Stimulated activated CD4-positive, alpha-beta T cell treated with anti-CD3 and anti-CD28 coated beads, Interleukin-1b, Interleukin-23, amount 100 ng/mL, for 24 hours (primary cell): ENCODE data around the gene CCM2.

Experiments
- DNase-seq, 4 experiments: peaks; one replicate each; pipeline ENCODE4 v3.0.0-alpha.2; 2020; ENCODE audit warnings: low read depth in 4 of 4, low spot score in 1 of 4

The CCM2 gene

DNA sequence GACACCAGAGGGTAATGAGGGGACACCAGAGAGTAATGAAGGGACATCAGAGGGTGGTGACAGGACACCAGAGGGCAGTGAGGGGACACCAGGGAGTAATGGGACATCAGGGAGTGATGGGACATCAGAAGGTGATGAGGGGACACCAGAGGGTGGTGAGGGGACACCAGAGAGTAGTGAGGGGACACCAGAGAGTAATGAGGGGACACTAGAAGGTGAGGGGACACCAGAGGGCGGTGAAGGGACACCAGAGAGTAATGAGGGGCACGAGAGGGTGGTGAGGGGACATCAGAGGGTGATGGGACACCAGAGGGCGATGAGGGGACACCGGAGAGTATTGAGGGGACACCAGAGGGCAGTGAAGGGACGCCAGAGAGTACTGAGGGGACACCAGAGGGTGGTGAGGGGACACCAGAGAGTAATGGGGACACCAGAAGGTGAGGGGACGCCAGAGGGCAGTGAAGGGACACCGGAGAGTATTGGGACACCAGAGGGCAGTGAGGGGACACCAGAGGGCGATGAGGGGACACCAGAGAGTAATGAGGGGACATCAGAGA, 78.2 kb downstream of the CCM2 start:
- no peak for DNase-seq

DNA sequence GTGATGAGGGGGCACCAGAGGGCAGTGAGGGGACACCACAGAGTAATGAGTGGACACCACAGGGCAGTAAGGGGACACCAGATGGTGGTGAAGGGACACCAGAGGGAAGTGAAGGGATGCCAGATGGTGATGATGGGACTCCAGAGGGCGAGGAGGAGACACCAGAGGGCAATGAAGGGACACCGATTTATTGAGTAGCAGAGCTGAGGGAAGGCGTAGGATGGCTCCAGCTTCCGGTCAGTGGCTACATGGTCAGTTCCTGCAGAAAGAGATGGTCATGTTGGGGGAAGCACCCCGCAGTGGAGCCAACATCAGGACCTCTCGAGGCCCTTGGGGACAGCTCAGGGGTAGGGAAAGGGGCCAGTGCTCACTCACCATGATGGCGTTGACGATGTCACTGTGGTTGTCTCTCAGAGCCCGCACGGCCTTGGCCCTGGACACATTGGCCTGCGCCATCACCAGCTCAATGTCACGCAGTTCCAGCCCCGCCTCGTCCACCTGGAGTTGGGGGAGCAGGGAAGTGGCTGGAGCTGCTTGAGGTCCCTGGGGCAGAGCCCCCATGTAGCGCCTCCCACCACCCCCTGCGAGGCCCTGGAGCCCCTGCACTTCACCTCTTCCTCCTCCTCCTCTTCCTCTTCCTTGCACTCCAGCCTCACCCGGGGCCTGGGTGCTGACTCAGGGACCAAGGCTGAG, 80.4 kb downstream of the CCM2 start:
- no peak for DNase-seq

DNA sequence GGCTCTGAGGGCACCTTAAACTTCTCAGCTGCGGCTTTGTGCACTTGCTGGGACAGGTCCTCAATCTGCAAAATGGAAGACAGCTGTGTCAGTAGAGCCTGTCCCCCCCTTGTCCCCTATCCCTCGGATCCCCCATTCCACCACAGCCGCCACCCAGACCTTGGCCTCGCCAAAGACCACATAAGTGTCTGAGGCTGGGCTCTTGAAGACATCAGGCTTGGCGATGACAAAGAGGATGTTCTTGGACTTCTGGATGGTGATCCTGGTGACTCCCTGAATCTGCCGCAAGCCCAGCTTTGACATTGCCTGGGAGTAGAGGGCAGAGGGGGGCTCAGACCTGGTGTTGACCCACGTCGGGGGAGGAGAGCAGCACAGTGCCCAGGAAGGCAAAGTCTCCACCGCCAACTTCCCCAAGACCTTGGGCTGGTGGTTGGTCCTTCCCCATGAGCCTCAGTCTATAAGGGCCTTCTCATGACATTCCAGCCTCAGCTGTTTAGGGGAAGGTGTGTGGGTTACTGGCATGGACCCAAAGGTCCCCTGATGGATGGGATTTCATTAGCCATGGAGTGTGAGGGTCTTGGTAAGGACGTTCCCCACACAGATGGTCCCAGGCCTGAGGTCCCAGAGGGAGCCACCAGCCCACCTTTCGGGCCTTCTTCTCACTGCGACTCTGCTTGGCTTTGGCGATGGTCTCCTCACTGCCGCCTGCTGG, 81.1 kb downstream of the CCM2 start:
- DNase-seq = no peak

DNA sequence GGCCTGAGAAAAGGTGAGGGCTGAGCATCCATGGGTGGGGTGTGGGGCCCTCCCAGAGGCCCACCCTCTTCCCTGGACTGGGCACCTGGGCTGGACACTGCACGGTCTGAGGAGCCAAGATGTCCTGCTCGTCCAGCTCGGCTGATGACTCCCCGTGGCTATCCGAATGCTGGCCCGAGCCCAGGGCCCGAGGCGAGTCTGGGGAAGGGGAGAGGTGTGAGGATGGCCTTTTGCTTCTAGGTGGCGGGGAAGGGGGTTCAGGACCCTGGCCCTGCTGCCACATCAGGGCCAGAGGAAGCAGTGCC, 81.6 kb downstream of the CCM2 start:
- no peak for DNase-seq

DNA sequence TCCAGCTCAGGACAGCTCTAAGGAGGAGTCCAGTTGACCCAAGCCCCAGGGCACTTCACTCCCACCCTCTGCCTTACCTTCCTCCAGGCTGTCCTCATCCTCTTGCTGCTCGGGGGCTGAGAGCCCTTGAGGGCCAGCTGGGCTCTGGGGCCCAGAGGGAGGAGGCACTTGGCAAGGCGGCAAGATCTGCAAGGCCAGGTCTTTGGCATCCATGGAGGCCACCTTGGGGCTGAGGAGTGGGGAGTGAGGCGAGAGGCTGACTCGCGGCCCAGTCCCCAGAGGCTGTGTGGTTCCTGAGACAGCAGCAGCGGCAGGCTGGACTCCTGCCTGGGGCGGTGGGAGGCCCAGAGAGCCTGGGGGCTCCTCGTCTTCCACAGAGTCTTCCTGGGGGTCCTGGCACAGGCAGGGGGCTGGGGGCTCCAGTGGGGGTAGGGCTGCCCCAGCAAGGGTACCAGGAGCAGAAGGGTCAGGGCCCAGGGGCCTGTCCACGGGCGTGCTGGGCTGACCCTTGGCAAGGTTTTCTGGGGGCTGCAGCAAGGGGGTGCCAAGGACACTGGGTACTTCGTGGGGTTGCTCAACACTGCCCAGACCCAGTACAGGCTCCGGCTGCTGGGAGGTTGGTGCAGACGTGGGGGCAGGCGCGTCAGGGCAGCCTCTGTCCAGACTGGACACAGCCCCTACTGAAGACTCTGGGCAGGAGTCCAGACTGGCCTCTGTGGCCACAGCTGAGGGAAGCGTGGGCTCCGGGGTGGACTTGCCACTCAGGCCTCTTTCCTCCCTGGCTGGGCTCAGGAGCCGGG, 82.2 kb downstream of the CCM2 start:
- DNase-seq = no peak

DNA sequence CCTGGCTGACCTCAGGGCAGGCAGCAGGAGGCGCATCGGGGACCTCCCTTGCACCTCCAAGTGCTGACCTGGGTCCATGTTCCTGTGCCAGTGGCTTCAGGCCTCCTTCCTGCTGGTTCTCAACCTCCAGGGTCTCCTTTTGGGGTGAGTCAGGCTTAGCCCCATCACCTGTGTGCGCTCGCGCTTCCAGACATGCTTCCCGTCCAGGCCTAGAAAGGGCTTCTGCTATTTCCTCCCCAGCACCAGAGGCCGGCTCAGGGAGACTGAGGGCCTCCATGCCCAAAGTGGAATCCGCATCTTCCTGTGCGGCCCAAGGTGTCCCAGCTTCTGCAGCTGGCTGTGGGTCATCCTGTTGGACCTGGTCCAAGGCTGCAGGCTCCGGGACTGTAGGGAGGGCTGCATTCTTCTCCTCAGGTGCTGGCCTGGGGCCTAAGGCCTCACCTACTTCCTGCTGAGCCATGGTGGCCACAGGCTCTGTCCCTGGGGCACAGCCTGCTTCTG, 82.9 kb downstream of the CCM2 start:
- DNase-seq = no peak

DNA sequence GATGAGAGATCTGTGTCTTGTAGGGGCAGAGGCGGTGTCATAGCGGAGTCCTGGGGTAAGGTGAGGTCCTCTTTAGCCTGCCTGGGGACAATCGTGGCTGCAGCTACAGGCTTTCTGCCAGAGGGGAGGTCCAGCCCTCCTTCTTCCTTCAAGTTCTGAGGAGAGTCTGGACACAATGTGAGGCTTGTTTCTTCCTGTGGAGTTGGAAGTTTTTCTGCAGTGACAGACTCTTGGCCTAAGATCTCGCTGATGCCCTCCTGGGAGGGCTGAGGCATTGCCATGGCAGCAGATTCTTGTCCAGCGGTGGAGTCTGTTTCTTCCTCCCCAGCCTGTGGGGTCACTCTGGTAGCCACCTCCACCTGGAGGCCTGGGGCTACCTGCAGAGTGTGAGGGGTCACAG, 84.3 kb downstream of the CCM2 start:
- no peak for DNase-seq

DNA sequence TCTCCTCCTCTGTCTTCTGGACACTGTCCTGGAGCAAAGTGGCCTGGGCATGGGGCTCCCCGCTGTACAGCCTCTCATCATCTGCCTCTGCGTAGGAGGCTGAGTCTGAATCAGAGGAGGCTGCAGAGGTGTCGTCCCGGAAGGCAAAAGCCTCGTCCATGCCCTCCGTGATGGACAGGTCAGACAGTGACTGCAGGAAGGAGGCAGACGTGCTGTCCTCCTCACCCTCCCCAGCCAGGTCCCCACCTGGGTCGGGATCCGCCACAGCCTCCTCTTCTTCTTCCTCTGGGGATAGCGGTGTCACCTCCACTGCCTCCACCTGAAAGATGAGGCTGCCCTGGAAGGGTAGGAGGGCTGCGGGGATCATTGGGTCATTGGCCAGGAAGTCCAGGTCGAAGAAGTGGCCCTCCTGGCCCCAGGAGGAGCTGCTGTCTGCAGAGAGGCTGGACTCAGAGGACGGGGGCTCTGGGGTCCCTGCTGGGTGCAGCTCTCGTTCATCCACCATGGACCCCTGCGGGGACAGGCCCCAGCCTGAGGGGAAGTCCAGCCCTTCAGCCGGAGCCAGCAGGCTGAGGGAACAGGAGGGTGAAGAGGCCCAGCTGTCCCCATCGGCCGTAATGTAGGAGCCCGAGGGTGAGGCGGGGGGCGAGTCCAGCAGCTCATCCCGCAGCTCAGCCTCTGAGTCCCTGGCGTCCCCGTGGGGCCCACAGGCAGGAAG, 85.1 kb downstream of the CCM2 start:
- DNase-seq = no peak

DNA sequence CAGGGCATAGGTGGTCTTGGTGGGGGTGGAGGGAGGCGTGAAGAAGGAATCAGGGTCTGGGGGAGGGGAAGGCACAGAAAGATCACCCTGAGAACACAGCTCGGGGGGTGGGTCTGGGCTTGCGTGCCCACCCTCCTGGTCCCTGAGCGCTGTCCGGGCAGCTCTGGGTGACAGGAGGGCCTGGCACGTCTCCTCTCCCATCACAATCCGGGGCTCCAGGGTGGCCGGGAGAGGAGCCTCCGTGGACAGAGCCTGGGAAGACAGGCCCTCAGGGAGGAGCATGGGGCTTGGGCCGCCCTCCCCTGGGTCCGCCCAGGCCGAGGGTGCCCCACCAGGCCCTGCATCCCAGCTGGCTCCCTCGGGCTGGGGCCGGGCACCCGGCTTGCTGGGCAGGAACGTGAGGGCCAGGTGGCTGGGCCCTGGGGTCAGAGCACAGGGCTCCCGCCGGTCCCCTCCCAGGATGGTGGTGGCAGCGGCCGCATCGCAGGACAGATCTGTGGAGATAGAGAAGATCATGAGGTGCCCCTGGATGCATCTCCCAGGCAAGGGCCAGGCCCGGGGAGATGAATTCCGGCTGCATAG, 85.7 kb downstream of the CCM2 start:
- no peak for DNase-seq

DNA sequence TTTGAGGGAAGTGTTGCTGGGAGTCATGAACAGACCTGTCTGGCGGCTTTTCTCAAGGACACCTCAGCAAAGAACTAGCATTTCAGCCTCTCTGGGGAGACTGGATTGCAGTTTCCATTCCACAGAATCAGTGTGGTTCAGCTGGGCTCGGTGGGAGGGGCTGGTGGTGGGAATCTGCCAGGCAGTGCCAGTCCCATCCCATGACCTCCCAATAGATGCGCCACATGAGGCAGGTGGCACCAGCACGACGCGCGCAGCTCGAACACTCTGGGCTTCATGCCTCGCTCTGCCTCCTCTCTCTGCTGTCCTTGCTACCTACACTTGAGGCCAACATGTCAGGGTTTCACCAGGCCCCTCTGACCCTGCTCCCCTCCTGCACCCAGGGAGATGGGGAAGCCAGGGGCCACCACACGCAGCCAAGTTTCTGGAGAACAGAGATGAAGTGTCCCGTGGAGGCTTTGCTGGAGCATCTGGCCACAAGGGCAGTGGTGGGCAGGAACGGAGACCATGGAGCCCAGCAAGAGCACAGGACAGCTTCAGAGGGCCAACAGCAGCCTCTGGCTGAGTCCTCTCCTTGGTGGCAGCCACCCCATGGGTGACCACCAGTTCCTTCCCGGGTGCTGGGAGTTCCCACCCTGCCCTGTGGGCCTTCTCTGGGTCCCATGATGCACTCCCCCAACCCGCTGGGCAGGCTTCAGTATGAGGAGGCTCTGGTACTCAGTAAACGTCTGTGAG, 86.5 kb downstream of the CCM2 start:
- no peak for DNase-seq

DNA sequence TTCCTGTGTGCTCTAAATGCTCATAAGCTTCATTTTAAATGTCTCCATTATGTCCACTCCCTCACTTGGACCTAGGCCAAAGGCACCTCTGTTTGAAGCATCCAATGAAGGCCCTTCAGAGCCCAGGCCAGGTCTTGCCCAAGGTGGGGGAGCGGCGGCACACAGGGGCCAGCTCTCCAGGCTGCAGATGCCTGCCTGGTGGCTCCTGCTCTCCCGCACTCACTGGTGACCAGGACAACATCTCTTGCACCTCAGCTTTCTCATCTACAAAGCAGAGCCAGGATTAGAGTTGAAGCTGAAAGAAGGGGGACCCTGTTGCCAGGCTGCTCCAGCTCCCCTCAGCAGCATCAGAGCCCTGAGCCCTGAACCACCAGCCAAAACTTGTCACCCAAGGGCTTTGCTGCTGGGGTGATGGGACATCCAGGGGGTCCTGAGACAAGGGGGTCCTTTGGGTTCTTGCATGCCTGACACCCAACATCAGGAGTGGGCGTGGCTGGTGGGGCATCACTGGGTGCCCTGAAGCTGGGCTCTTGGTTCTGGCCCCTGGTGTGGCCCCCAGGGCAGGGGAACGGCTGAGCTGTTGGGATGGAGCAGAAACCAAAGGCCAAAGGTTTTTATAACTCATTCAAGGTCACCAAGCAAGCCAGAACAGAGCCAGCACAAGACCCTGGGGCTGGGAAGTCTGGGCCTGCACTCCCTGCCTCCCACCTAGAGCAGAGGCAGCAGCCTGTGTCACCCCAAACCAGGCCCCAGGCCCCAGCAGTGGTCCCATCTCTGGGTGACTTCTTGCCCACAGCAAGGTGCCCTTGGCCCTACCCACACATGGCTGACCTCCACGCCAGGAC, 87.5 kb downstream of the CCM2 start:
- no peak for DNase-seq

DNA sequence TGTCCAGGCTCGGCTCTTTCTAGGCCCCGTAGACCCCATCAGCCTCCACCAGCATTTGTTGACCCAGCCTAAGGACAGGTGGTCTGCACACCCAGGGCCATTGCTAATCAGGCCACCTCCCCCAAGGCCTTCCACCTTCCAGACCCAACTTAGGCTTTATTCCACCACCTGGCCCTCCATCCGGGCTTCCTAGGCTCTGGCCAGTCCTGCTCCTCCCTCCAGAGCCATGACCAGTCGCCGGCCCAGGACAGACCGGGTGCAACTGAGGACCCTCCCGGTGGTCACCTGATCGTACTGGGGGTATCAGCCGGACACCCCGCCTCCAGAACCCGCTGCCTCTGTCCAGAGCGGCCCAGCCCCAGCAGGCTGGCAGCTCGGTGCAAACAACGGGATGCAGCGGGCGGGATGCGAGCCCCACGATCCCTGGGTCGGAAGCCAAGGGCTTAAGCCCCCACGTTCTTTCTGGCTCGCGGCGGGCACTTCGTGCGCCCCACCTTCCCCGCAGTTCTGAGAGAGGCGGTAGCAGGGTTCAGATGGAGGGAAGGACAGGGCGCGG, 88.2 kb downstream of the CCM2 start:
- DNase-seq = no peak

DNA sequence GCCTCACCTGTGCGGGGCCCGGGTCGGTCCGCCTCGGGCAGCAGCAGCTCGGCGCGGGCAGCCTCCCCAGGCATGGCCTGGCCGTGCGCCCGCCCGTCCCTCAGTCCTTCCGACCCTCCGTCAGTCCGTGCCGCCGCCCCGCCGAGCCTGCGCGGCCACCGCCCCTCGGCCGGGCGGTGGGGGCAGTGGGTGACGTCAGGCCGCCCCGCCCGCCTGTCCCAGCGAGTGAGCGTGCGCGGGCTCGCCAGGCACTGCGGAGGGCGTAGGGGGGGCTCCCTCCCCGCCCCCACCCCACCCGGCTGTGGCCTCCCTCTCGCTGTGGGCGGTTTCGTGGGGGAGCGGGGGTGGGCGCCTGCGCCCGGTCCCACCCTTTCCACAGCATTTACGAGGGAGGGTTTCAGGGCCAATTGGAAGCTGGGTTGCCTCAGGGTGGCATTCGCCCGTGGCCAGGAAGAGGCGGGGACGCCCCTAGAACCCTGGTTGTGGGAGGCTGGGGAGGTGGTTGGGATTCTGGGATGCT, 88.9 kb downstream of the CCM2 start, which contains the start of gene NACAD:
NACAD (minus strand) TSS at position 149 of the 520 bp plus-strand sequence; CDS start at position 74, 75 bp downstream.
- no peak for DNase-seq

DNA sequence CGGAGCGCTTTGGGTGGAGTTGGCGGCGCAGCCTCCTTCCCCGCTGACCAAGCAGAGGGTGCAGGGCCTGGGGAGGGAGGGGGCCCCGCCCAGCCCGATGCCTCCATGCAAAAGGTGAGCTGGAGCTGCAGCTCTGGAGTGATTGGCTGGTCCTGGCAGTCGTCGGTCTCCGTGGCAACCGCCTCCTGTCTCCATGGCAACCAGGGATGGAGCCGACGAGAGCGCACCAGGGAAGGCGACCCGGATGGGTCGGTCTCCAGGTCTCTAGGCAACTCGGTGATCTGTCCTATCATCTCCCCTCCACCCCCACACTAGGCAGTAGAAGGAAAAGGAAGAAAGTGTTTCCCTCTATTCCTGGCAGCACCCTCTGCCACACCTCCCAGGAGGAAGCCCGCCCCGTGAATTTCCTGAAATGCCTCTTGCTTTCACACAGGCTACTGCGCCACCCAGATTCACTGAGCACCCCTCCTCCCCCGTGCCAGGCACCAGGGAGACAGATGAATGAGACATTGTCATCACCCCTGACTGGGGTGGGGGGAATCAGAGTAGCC, 89.4 kb downstream of the CCM2 start:
- peak in 3 of 4 experiments; percentile 16 to 55 (median 44) for DNase-seq

DNA sequence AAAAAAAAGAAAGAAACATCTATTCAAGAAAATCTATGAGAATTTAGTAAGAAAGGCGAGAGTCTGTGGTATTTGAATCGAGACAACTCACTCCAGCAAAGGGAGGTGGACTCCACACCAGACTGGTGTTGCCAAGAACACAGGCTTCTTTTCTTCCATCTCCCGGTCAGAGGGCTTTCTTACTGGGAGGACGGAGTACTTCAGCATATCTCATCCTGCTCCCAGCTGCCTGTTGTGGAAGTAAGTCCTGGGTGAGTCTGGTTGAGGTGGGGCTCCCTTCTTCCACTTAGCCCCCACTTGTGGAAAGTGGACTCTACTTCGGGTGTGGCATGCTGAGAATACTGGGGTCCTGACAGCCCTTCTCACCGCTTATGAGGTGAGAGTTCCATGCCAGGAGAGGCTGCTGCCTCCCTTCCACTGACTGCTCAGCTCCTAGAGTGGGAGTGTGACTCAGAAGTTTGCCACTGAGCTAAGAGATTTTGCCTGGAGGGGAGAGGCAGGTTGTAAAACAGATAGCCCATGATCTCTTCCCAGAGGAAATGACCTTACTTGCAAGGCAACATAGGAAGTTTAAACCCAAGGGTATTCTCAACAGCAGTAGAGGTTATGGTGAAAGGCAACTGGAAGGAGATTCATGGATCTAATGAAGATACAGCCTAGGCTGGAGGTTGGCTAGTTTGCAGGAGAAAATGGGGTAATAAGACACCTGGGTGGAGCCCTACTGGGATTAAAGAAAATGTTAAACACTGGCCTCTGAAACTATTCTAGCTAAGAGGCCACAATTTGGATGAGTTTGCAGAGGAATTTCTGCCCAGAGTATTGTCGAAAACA, 92.3 kb downstream of the CCM2 start:
- DNase-seq = no peak

DNA sequence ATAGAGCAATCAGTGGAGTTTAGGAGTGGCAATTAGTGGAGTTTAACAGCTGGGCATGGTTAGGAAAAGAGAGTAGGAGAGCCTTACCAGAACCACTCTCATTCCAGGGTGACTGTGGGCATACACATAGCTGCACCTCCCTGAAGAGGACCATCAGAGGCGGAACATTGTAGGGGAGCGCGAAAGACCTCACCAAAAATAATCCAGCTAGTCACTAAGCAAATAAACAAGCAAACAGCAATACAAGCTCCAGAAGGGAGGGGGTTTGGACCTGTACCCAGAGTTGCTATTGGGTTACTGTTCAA, 92.9 kb downstream of the CCM2 start:
- no peak for DNase-seq

DNA sequence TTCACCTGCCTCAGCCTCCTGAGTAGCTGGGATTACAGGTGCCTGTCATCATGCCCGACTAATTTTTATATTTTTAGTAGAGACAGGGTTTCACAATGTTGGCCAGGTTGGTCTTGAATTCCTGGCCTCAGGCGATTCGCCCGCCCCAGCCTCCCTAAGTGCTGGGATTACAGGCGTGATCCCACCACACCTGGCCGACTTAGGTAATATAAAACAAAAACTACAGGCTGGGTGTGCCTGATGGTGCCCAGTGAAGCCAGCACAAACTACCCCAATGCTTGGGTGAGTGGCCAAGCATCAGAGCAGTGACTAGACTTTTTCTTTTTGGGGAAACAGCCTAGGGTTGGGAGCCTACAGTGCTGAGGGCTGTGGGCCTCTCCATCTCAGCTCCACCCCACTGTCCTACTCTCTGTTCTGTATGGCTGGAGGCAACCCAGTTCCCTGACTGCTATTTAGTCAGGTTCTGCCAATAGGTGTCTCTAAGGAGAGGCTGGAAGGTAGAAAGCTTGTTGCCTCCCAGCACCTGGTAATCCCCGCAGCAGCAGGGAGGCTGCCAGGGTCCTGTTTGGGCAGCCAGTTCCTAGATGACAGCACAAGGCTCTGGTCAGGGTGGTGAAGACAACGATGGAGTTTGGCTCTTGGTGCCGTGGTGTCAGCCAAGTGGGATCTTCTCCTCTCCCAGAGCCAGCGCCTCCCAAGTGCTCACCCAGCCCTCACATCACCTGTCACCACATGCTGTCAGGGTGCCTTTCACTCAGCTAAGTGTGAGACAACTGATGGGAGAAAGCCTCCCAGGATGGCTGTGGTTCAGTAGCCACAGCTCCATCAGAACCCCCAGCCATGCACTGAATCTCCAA, 99.2 kb downstream of the CCM2 start:
- no peak for DNase-seq
